Measurements from ENCODE around the gene DSC2. TPM values are rescaled to one million over a fixed set of nuclear protein-coding genes. Genes with fewer than 3 reads are reported as not detected.

Gene DSC2
- 0.07 and 0.20 TPM in 2 replicates for total RNA-seq

GRCh38 chr18:31102025-31102684 is at the start of gene DSC2:
TSS of gene DSC2 (minus strand) at chr18:31102421. CDS start at chr18:31101971, 450 bp downstream.

GRCh38 chr18:31042406-31043181 is 59.6 kb downstream of the DSC2 start, which contains the start of gene DSC3:
TSS of gene DSC3 (minus strand) at chr18:31042742. CDS start at chr18:31042660, 82 bp downstream.

Other genes starting within 250 kb of the DSC2 start
- gene DSC3, start 59.7 kb downstream of the DSC2 start, total RNA-seq, result 0.10 and 0.13 TPM in 2 replicates
- not detected in 2 replicates for gene DSC1, start 60.4 kb upstream of the DSC2 start, total RNA-seq
- not detected in 2 replicates for gene DSG1, start 215.7 kb upstream of the DSC2 start, total RNA-seq